HG03565 (cell line): Measurements from ENCODE around the gene MGAT4B.
"Not testable (repeated sequence)": the region's sequence is repeated elsewhere in the genome, so short reads cannot be mapped to it uniquely, and the experiment has no call there.

Experiments
- ATAC-seq: cut with Tn5 transposase; IDR thresholded peaks from one replicate; pipeline ENCODE4 v1.9.1; 2021; ENCODE audit warnings: mild to moderate bottlenecking, moderate library complexity; ENCODE audit not compliant: unreplicated experiment

MGAT4B gene

DNA sequence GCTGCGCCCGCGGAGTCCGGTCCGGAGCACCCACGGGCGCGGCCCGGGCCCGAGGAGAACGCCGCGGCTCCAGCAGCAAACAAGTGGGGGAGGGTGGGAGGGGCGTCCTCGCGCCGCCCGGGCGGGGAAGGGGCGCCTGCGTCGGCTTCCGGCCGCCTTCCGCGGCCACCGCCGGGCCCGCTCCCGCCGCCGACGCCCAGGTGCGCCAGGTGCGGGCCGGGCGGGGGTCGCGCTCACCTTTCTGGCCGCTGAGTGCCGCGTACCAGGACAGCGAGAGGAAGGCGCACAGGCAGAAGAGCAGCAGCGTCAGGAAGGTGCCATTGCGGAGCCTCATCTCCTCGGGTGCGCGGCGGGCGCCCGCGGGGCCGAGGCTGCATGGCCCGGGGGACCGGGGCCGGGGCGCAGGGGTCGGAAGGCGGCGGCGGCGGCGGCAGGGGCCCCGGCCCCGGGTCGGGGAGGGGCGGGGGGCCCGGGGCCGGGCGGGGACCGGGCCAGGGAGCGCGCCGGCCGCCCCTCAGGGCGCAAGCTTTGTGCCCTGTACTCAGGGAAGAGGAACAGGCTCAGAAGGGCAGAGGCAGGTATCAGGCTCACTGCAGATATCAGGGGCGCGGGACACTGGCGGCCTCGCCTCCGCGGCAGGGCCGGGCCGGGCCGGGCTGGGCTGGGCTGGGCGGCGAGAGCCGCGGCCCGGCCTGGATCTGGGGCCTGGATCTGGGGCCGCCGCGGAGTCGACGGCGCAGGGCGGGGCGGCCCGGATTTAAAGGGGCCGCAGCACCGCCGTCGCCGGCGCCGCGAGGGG, at the start of gene MGAT4B:
Gene MGAT4B (minus strand): TSS at position 617 of the 799 bp plus-strand sequence. CDS start 283 bp downstream, at position 334.
- ATAC-seq: peak; percentile 46

DNA sequence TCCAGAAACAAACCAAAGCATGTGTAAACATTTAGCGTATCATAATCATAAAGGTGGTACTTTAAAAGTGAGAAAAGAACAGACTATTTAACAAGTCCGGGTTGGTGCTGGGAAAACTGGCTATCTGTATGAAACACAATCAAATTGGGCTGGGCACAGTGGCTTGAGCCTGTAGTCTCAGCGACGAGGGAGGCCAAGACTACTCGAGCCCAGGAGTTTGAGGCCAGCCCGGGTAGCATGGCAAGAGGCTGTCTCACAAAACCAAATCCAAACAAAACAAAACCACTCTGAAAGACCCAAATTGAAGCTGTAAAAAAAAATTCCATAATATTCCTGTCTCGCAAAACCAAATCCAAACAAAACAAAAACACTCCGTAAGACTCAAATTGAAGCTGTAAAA, 47.7 kb upstream of the MGAT4B start:
- no peak for ATAC-seq

DNA sequence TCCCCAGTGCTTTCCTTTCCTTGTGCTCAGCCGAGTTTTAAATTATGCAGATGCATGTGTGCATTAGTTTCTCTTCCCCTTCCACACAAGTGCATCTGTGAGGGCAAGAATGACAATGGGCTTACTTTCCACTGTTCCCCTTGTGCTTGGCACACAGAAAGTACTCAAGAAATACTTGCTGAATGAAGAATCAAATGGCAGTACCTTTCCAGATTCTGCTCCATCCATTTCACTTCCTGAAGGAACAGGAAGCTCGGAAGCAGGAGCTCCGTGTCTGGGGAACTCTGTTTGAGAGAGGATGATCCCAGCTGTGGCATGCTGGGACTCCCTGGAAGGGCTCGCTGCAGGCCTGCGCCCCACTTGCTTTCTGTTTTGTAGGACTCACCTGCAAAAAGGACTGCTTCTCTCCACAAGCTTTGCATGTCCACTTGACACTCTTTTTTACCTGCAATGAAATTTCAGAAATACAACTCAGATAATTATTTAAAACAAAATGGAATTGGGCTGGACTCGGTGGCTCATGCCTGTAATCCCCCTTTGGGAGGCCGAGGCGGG, 46.4 kb upstream of the MGAT4B start:
- ATAC-seq: peak; percentile 74

DNA sequence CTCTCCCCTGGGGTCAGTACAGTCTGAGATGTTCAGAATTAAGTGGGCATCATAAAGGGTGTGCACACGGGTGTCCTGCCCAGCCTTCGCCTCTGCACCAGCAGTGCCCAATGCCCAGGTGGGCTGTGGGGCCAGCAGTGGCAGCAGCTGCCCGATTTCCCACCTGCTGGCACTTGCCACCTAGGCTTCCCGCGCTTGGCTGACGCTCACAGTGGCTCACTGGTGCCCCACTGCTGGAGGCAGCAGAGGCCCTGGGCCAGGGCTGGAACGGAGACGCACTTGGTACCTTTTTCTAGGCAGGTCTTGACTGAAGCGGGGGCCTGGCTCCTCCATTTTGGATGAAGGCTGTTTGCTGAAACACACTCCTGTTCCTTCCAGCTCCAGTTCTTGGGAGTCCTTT, 35.0 kb upstream of the MGAT4B start:
- ATAC-seq: no peak

DNA sequence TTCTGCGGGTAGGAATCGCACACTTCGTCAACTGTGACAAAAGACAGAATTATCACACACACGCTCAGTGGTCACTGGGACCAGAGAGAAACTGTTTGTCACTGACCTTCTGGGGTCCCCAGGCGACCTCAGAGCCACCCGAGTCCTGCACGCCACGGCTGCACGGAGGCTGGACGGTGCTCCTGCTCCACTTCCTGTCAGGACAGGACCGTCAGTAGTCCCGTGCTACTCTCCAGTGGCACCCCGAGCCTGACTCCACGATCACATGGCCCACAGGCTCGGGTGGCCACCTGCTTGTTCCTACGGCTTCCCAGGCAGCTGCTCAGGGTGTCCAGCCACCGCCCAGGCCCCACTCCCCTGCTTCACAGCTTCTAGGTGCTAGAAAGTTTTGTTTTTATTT, 34.1 kb upstream of the MGAT4B start:
- no peak for ATAC-seq

DNA sequence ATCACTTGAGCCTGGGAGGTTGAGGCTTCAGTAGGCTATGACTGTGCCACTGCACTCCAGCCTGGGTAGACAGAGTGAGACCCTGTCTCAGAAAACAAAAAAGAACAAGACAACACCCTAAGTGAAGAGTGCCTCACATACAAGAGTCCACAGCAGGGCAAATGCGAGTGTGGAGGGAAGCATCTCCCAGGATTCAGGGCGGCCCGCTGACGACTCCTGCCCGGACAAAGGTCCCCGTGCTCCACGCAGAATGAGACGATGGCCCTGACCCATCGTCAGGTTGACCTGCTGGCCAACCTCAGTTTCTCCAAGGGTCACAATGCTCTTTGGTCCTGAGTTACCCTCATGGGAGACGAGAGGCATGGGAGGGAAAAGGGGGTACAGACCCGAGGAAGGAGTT, 33.7 kb upstream of the MGAT4B start:
- no peak for ATAC-seq

DNA sequence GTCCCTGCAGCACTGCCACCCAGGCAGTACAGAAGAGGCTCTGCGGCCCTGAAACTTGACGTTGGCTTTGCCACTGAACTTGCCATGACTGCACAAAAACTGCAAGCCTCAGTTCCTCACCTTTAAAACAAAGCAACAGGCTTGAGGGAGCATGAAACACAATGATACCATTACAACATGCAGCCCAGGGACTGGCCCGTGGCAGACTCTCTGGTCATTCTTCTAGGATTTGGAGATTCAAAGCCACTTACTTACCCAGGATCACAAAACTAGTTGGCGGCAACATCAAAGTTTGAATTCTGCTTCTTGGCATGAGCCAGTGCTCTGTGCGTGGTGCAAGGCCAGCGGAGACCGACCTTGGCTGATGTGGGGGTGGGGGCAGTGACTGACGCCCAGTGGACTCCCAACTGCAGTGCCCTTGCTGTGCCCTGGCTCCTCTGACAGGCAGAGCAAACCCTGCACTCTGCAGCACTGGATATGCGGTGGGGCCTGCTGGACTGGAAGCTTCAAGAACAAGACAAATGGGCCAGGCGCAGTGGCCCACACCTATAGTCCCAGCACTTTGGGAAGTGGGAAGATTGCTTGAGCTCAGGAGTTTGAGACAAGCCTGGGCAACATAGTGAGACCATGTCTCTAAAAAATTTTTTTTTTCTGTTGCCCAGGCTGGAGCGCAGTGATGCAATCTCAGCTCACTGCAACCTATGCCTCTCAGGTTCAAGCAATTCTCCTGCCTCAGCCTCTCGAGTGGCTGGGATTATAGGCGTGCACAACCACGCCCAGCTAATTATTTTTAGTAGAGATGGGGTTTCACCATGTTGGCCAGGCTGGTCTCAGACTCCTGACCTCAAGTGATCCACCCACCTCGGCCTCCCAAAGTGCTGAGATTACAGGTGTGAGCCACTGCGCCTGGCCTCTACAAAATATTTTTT, 32.9 kb upstream of the MGAT4B start:
- ATAC-seq: no peak

DNA sequence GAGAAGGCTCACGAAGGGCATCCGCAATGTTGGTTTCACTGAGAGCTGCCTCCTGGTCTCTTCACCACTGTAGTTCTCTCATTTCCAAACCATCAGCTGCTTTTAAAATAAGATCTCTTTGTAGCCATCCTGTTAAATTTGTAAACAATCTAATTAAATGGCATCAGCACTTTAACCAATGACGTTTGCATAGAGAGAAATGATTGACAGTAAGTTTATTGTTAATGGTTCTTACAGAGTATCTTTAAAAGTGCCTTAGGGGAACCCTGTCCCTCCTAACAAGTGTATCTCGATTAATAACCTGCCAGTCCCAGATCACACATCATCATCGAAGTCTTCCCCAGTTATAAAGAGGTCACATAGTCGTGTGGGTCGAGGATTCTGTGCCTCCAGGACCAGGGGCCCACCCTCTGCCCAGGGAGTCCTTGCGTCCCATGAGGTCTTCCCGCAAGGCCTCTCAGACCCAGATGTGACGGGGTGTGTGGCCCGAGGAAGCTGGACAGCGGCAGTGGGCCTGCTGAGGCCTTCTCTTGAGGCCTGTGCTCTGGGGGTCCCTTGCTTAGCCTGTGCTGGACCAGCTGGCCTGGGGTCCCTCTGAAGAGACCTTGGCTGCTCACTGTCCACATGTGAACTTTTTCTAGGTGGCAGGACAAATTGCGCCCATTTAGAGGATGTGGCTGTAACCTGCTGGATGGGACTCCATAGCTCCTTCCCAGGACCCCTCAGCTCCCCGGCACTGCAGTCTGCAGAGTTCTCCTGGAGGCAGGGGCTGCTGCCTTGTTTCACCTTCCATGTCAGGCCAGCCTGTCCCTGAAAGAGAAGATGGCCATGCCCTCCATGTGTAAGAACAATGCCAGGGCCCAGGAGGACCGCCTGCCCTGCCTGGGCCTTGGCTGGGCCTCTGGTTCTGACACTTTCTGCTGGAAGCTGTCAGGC, 30.7 kb upstream of the MGAT4B start:
- ATAC-seq: no peak

DNA sequence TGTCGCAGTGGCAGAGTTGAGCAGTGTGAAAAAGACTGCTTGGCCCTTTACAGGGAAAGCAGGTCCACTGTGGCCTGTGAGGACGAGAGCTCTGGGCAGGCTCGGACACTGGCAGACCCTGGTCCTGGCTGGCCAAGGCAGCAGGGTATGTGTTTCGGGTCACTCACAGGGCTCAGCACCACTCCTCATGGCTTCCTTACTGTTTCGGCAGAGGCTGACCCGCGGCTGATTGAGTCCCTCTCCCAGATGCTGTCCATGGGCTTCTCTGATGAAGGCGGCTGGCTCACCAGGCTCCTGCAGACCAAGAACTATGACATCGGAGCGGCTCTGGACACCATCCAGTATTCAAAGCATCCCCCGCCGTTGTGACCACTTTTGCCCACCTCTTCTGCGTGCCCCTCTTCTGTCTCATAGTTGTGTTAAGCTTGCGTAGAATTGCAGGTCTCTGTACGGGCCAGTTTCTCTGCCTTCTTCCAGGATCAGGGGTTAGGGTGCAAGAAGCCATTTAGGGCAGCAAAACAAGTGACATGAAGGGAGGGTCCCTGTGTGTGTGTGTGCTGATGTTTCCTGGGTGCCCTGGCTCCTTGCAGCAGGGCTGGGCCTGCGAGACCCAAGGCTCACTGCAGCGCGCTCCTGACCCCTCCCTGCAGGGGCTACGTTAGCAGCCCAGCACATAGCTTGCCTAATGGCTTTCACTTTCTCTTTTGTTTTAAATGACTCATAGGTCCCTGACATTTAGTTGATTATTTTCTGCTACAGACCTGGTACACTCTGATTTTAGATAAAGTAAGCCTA, 29.8 kb upstream of the MGAT4B start:
- ATAC-seq: no peak

DNA sequence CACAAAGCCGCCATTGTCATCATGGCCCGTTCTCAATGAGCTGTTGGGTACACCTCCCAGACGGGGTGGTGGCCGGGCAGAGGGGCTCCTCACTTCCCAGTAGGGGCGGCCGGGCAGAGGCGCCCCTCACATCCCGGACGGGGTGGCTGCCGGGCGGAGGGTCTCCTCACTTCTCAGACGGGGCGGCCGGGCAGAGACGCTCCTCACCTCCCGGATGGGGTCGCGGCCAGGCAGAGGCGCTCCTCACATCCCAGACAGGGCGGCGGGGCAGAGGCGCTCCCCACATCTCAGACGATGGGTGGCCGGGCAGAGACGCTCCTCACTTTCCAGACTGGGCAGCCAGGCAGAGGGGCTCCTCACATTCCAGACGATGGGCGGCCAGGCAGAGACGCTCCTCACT, 28.2 kb upstream of the MGAT4B start:
- ATAC-seq: not testable (repeated sequence)

DNA sequence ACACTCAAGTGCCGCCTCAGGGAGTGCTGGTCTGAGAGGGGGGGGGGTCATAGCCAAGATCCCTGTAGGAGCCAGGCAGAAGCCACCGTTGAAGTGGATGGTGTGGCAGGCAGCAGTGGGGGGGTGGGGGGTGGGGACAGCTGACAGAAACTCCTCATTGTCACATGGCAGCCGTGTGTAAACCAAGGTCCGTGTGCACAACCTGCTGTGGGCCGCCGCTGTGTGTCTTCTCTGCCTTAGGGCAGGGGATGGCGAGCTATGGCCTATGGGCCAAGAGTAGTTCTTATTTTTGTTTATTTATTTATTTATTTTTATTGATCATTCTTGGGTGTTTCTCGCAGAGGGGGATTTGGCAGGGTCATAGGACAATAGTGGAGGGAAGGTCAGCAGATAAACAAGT, 27.5 kb upstream of the MGAT4B start:
- ATAC-seq: no peak

DNA sequence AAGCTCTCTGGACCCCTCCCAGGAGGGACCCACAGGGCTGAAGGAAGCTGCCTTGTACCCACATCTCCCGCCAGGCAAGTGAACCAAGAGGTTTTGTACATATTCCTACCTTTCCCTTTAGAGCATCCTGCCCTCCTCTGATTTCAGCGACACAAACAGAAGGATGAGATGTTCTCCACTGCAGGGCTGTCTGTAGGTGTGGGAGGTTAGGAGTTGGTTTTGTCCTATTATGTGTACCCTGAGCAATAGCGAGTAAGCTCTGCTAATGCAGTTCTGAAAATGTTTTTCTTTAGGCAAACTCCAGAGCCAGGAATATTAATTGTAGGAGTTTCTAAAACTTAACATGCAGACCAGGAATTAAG, 27.0 kb upstream of the MGAT4B start:
- ATAC-seq: no peak

DNA sequence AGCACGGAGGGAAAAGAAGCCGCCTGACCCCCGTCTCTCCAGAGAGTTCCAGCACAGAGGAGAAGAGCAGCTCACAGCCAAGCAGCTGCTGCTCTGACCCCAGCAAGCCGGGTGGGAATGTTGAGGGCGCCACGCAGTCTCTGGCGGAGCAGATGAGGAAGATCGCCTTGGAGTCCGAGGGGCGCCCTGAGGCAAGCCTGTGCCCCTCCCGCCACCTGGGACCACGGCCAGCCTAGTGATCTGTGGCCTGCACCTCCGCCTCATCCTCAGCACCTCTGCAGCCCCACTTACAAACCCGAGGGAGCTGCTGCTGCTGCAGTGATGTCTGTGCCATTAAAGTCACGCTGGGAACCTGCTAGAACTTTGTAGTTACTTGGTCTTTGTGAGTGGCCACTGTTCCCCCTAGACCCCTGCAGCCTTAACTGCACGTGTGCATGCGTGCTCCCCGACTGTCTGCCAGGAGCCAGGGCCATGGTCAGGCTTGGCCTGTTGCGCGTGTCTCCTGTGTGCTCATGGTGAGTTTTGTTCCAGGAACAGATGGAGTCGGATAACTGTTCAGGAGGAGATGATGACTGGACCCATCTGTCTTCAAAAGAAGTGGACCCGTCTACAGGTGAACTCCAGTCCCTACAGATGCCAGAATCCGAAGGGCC, 26.5 kb upstream of the MGAT4B start:
- no peak for ATAC-seq

DNA sequence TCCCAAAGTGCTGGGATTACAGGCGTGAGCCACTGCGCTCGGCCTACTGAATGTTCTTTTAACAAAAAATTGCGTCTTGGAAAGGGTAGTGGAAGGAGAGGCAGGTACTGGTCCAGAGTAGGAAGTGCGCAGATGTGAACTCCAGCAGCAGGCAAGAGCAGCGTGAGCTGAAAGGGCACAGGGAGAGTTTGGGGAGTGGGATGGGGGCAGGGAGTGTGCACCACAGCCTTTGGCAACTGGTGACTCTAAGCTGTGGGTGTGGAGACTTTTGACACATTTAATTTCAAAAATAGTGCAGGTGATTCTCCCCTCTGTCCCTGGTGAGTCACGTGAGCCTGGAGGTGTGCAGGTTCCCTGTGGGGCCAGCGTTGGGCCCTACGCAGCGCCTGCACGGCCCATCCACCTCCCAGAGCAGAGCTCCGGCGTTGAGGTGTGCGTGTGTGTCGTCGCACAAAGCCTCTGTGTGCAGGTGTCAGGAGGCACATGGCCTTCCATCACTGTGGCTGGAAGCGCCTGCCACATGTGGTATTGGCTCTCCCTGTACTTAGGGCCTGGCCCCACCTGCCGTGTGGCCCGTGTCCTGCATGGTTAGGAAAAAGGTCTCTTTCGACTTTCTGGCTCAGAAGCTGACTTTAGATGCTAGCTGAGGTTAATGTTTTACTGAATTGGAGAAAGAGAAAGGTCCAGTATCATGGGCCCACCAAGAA, 25.5 kb upstream of the MGAT4B start:
- no peak for ATAC-seq

DNA sequence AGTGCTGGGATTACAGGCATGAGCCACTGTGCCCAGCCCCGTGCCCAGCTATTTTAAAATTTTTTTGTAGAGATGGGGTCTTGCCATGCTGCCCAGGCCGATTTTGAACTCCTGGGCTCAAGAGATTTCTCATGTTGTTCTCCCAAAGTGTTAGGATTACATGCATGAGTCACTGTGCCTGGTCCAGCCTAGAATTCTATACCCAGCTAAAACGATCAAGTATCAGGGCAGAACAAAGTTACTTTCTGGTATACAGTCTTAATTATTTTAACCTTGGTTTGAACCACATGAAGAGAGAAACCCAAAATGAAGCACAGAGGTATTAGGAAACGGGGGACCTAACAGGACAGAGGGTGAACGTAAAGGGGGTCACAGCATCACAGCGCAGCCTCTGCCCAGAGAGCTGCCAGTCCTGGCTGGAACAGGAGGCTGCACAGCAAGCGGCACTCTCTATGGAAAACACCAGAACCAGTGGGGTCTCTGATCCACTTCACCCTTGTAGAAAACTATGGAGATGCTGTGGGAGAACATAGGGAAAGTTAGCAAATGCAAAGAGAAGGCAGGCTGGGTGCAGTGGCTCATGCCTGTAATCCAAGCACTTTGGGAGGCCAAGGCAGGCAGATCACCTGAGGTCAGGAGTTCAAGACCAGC, 24.3 kb upstream of the MGAT4B start:
- no peak for ATAC-seq

DNA sequence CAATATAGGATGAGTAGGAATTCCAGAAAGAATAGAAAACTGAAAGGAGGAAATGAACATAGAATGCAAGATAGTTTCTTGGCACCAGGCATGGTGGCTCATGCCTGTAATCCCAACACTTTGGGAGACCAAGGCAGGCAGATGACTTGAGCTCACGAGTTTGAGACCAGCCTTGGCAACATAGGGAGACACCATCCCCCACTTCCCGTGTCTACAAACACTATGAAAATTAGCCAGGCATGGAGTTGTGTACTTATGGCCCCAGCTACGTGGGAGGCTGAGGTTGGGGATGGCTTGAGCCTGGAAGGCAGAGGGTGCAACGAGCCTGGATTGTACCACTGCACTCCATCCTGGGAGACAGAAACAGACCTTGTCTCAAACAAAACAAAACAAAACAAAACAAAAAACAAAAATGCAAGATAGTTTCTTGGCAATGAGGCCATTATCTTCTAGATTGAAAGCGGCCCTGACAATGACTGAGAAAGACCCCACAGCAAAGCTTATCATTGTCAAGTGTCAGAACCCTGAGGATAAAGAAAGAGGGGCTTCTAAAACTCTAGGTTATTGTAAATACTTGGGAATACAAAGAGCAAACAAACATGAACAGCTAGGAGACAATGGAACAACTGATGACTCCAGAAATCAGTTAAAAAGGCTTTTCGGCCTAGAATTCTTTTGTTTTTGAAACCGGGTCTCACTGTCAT, 23.2 kb upstream of the MGAT4B start:
- no peak for ATAC-seq

DNA sequence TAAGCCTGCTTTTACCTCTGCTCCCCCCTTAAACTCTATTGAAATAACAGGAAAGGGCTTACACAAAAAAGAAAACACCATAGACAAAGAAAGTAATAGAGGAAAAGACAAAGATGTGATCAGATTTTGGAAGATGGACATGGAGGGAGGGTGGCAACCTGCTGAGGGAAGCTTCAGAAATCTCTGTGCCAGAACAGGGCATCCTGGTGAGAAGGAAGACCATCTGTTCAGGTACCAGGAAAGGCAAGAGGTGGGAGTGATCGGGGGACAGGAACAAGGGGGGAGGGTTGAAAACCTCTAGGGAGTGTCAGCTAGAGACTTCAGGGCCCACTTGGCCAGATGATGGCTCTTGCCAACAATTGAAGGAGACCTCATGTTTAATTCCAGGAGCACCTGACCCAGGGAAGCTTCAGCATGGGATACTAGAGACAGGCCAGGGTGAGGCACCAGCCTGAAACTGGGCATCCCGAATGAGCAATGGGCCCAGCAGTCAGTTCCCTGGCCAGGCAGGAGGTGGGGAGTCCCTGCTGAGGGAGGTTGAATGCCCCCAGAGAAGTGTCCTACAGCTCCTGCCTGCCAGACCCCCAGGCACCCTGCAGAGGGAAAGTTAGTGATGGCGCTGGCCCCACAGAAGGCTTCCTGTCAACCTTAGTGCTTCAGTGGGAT, 22.2 kb upstream of the MGAT4B start:
- no peak for ATAC-seq
